Pancreas (tissue), 10 donors: ENCODE results near the gene RRAD. TPM values are rescaled to one million over a fixed set of nuclear protein-coding genes. Genes with fewer than 3 reads are reported as not detected.
"Not testable (repeated sequence)": the region's sequence is repeated elsewhere in the genome, so short reads cannot be mapped to it uniquely, and the experiment has no call there.

ENCODE experiments used
- ATAC-seq, 4 donors: fragments of 200-7000 bp; cut with Tn5 transposase; one replicate each; pipeline versions ENCODE4 v1.8.0 to v1.9.1; 2020; ENCODE audit warnings: mild to moderate bottlenecking in 4 of 4, moderate library complexity in 4 of 4
- DNase-seq, 6 donors: peaks; one replicate each; pipeline ENCODE4 v3.0.0-alpha.2; 2020
- FAIRE-seq: peaks from 2 replicates; lab custom pipeline; 2012; peaks lifted over from hg19 to GRCh38; lab: Jason Lieb, UNC
- H3K27ac ChIP-seq, 4 donors: fragments of 200-600 bp; sonication (generic); 1 replicate in 3 of 4; 2 replicates in 1 of 4; pipeline versions ENCODE4 v1.5.0 to v1.8.0; 2020
- H3K27me3 ChIP-seq, 4 donors: fragments of 200-600 bp; one replicate each; pipeline ENCODE4 v1.8.0; 2021
- H3K36me3 ChIP-seq, 3 donors: fragments of 200-600 bp; sonication (generic) in 1 of 3; one replicate each; pipeline versions ENCODE4 v1.5.0 to v1.8.0; 2020 to 2021
- H3K4me1 ChIP-seq, 3 donors: fragments of 200-600 bp; one replicate each; pipeline ENCODE4 v1.8.0; 2021
- H3K4me3 ChIP-seq, 4 donors: fragments of 200-600 bp; sonication (generic) in 2 of 4; one replicate each; pipeline versions ENCODE4 v1.5.0 to v1.8.0; 2020 to 2021
- H3K9me3 ChIP-seq, 4 donors: fragments of 200-600 bp; one replicate each; pipeline ENCODE4 v1.8.0; 2021
- WGBS, 2 donors: extraction: QIAGEN DNeasy Blood & Tissue Kit; methylation state at CpG; one replicate each; pipeline ENCODE4 v1.1.7; 2013; 5-methylcytosine and 5-hydroxymethylcytosine counted together
- intact Hi-C, 3 donors: fragments of 100-400 bp; cut with DNase I; formaldehyde crosslinking; loops; one replicate each; pipeline versions ENCODE4 v1.11.1 to v1.14.2; 2022
- polyA plus RNA-seq, 2 donors: library from polyadenylated mRNA; stranded (reverse); fragments of 200-250 nt; gene quantifications; one replicate each; pipeline ENCODE4 v1.2.3, GENCODE V29; 2013
- total RNA-seq, 6 donors: library from RNA; stranded (reverse); fragmentation: NEBNext Ultra II Directional in 4 of 6; extraction: Animal tissue kit (Norgen Biotek cat#: 25700) in 4 of 6; gene quantifications; one replicate each; pipeline versions ENCODE4 v1.2.1 to v1.2.4, GENCODE V29; 2021 to 2023
- TF ChIP-seq, protein P1 (sequence below), 4 donors: fragments of 200-600 bp; sonication (generic) in 3 of 4; IDR thresholded peaks; one replicate each; pipeline versions ENCODE4 v1.5.0 to v1.8.0; 2021; ENCODE audit warnings: antibody characterized with exemption in 4 of 4
- donor health status: healthy with polysubstance abuse.
- donor health status: DM: no; HTN: no; CAD: no; lungs with moderate emphysema.
- donor health status: DM: no; HTN: no; CAD: no.
- donor health status: control.
- donor health status: control.
- donor health status: Bipolar disorder and iron deficiency.
- donor health status: DM: yes; HTN: yes; CAD: no.
- donor health status: DM: no; HTN: no; CAD: no.
- donor health status: DM: no; HTN: no; CAD: no.
- donor health status: DM: yes; HTN: yes; CAD: no.

Gene RRAD
- total and polyA plus RNA-seq, 8 donors = 0.20 to 2.9 (median 0.60) TPM

DNA sequence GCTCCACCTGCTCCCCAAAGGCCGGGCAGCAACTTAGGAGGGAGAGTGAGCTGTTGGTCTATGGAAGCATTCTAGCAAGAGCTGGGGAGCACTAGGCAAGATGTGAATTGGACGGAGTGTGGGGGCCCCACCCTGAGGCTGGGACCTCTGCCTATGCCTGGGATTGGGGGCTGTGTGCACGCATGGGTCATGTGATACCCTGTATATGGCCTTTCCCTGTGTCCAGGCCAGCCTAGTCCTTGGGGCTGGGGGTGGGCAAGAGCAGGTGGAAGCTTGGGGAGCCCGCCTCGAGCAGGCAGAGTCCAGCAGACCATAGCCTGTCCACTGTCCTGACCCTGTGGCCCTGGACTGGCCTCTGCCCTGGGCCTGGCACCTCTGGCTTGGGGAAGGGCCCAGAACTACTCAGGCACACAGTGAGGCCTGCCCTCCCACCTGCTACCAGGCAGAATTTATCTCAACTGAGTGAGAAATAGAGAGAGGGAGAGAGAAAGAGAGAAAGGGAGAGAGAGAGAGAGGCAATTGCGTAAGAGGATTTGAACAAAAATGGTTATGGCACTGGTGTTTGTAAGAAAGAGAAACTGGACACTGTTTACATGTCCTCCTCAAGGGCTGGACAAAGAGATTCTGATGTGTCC, 25.9 kb downstream of the RRAD start:
- Histone ChIP-seq H3K4me3 (no peak overlapping the region), H3K27ac (peak overlapping the region in 1 of 4 donors; percentile 39), H3K4me1 (peaks cover 0 to 15% (median 14%) of the 10 kb centered on the region in 3 donors), H3K9me3 (no peaks in the 10 kb centered on the region), H3K27me3 (no peaks in the 10 kb centered on the region), H3K36me3 (no peaks in the 10 kb centered on the region)
- 88 to 89% methylated on average over 6 of the region's 6 CpGs for WGBS, 2 donors
- TF ChIP-seq, protein P1, sequence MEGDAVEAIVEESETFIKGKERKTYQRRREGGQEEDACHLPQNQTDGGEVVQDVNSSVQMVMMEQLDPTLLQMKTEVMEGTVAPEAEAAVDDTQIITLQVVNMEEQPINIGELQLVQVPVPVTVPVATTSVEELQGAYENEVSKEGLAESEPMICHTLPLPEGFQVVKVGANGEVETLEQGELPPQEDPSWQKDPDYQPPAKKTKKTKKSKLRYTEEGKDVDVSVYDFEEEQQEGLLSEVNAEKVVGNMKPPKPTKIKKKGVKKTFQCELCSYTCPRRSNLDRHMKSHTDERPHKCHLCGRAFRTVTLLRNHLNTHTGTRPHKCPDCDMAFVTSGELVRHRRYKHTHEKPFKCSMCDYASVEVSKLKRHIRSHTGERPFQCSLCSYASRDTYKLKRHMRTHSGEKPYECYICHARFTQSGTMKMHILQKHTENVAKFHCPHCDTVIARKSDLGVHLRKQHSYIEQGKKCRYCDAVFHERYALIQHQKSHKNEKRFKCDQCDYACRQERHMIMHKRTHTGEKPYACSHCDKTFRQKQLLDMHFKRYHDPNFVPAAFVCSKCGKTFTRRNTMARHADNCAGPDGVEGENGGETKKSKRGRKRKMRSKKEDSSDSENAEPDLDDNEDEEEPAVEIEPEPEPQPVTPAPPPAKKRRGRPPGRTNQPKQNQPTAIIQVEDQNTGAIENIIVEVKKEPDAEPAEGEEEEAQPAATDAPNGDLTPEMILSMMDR (IDR thresholded peaks at IDR 0.05) = no peak
- ATAC-seq (peak in 2 of 4 donors; percentile 8 to 9), FAIRE-seq (no peak), DNase-seq (peak in 1 of 6 donors; percentile 62)
- intact Hi-C loops = loop anchor here in 1 of 3 donors (10.0 kb wide), 1 partner anchor 245 kb away; no protein-coding TSS in a partner anchor

GRCh38 chr16:66898933-66899309, 26.4 kb downstream of the RRAD start:
- FAIRE-seq (no peak), ATAC-seq (no peak), DNase-seq (no peak)
- H3K36me3 ChIP-seq = no peaks in the 10 kb centered on the region
- intact Hi-C loops = loop anchor here in 1 of 3 donors (10.0 kb wide), 1 partner anchor 246 kb away; no protein-coding TSS in a partner anchor
- H3K27me3 ChIP-seq = no peaks in the 10 kb centered on the region
- 25 to 40% methylated on average over 2 of the region's 2 CpGs for WGBS, 2 donors
- H3K4me3 ChIP-seq = no peak overlapping the region
- peaks cover 0 to 15% (median 14%) of the 10 kb centered on the region in 3 donors for H3K4me1 ChIP-seq
- TF ChIP-seq, protein P1 (IDR thresholded peaks at IDR 0.05) = no peak
- H3K27ac ChIP-seq = no peak overlapping the region
- H3K9me3 ChIP-seq = no peaks in the 10 kb centered on the region

- ATAC-seq (no peak), FAIRE-seq (no peak), DNase-seq (no peak)
- no peak overlapping the region for H3K4me3 ChIP-seq
- no peaks in the 10 kb centered on the region for H3K27me3 ChIP-seq
- no peaks in the 10 kb centered on the region for H3K9me3 ChIP-seq
- H3K4me1 ChIP-seq = peaks cover 0 to 15% (median 14%) of the 10 kb centered on the region in 3 donors
- 49 to 80% methylated on average over 3 of the region's 3 CpGs for WGBS, 2 donors
- H3K36me3 ChIP-seq = no peaks in the 10 kb centered on the region
- intact Hi-C loops = loop anchor here in 1 of 3 donors (10.0 kb wide), 1 partner anchor 247 kb away; no protein-coding TSS in a partner anchor
- TF ChIP-seq, protein P1 (IDR thresholded peaks at IDR 0.05) = no peak
- H3K27ac ChIP-seq = no peak overlapping the region
Measured at GRCh38 chr16:66898207-66898606, 27.1 kb downstream of the RRAD start.

DNA sequence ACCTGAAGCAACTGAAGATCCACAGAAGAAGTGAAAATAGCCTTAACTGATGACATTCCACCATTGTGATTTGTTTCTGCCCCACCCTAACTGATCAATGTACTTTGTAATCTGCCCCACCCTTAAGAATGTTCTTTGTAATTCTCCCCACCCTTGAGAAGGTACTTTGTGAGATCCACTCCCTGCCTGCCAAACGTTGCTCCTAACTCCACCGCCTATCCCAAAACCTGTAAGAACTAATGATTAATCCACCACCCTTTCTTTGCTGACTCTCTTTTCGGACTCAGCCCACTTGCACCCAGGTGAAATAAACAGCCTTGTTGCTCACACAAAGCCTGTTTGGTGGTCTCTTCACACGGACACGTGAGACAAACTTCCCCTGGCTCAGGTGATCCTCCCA, 28.7 kb downstream of the RRAD start:
- H3K4me3 ChIP-seq, H3K36me3 ChIP-seq, DNase-seq, H3K9me3 ChIP-seq, H3K27me3 ChIP-seq, FAIRE-seq, H3K27ac ChIP-seq, ATAC-seq: not testable (repeated sequence)
- WGBS, 2 donors = 63 to 65% methylated on average over 5 of the region's 5 CpGs
- peaks cover 0 to 15% (median 14%) of the 10 kb centered on the region in 3 donors for H3K4me1 ChIP-seq
- intact Hi-C loops = loop anchor here in 1 of 3 donors (10.0 kb wide), 1 partner anchor 248 kb away; no protein-coding TSS in a partner anchor

DNA sequence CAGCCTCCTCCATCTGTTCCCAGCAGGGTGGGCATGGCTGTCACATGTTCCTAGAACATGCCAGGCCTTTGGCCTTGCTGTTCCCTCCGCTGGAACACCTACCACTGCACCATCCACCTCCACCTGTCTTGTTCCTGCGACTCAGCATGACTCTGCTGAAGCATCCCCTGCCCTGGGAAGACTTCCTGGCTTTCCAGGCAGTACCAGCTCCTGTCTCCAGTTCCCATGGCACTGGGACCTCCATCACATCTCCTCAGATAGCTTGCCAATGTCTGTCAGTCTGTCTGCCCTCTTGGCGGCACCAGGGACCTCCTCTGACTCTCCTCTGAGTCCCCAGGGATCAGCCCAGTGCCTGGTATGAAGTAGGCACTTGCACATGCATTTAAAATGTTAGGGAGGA, 29.3 kb downstream of the RRAD start:
- no peak for ATAC-seq
- Histone ChIP-seq H3K4me1 (peaks cover 0 to 15% (median 14%) of the 10 kb centered on the region in 3 donors), H3K27ac (no peak overlapping the region), H3K9me3 (no peaks in the 10 kb centered on the region), H3K4me3 (no peak overlapping the region), H3K27me3 (no peaks in the 10 kb centered on the region), H3K36me3 (no peaks in the 10 kb centered on the region)
- WGBS, 2 donors = 90 to 95% methylated on average over 3 of the region's 3 CpGs
- no peak for DNase-seq
- intact Hi-C loops = loop anchor here in 1 of 3 donors (10.0 kb wide), 1 partner anchor 249 kb away; no protein-coding TSS in a partner anchor
- TF ChIP-seq, protein P1 (IDR thresholded peaks at IDR 0.05) = no peak
- no peak for FAIRE-seq
